ENCODE measurements around the gene GTF2IRD2. TPM values are rescaled to one million over a fixed set of nuclear protein-coding genes. Genes with fewer than 3 reads are reported as not detected.
"Not testable (repeated sequence)": the region's sequence is repeated elsewhere in the genome, so short reads cannot be mapped to it uniquely, and the experiment has no call there.

GTF2IRD2 gene
- total RNA-seq, 1 experiment from 2014 or later: 0.72 TPM

DNA sequence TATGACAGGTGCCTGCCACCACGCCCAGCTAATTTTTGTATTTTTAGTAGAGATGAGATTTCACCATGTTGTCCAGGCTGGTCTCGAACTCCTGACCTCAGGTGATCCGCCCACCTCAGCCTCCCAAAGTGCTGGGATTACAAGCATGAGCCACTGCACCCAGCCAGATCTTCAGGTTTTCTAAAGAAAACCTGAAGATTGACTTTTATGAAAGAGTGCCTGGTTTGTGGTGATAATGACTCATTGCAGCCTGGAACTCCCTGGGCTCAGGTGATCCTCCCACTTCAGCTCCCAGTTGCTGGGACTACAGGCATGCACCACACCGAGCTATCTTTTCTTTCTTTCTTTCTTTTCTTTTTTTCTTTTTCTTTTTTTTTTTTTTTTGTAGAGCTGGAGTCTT lies 52.8 kb downstream of the GTF2IRD2 start:
- H3K4me3 ChIP-seq, DNase-seq, H3K27me3 ChIP-seq, H3K36me3 ChIP-seq, H3K9me3 ChIP-seq: not testable (repeated sequence)

DNA sequence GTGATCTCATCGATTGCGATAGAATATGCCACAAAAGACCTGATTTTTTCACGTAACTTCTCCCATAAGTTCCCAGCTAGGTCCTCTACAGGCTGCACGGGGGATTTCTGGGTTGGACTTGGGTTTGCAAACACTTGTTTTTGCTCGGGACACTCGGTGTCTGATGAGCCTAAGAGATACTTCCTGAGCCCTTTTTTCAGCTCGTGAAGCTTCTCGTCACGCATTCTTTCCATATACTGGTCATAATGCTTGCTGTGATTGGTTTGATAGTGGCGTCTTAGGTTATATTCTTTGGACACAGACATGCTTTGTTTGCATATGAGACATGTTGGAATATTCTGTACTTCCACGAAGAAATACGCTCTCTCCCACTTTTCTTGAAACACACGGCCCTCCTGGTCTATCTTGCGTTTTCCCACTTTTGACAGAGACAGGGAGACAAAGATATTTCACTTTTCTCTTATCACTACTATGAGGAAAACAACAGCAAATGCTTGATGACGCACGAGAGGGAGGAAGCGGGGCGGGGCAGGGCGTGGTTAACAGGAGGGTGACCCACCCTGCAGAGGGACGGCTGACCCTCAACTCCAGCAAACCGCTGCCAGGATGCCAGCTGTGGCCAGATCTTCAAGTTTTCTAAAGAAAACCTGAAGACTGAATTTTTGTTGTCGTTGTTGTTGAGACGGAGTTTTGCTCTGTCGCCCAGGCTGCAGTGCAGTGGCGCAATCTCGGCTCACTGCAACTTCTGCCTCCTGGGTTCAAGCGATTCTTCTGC lies 53.4 kb downstream of the GTF2IRD2 start:
- not testable (repeated sequence) for H3K9me3 ChIP-seq, H3K4me3 ChIP-seq, DNase-seq, H3K36me3 ChIP-seq, H3K27me3 ChIP-seq

DNA sequence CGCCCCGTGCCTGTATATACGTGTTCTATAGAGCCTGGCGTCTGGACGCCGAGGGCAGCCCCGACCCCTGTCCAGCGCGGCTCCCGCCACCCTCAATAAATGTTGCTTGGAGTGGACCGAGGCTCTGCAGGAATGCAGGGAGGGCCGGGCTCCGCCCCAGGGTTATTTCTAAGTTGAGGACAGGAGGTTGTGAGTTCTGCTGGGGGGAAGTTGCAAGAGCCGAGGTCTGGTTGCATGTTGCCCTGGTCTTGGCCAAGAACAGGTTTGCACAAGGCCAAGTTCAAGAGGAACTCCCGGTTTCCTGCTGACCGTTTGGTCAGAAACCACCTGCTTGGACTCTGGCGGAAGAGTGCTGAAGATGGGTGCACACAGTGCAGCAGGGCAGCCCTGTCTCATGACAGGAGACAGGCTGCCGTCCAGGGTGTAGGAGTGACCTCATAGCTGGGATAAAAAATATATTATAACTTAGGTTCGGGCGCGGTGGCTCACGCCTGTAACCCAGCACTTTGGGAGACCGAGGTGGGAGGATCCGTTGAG lies 62.1 kb downstream of the GTF2IRD2 start:
- H3K36me3 ChIP-seq, H3K4me3 ChIP-seq, H3K9me3 ChIP-seq, H3K27me3 ChIP-seq, DNase-seq: not testable (repeated sequence)

DNA sequence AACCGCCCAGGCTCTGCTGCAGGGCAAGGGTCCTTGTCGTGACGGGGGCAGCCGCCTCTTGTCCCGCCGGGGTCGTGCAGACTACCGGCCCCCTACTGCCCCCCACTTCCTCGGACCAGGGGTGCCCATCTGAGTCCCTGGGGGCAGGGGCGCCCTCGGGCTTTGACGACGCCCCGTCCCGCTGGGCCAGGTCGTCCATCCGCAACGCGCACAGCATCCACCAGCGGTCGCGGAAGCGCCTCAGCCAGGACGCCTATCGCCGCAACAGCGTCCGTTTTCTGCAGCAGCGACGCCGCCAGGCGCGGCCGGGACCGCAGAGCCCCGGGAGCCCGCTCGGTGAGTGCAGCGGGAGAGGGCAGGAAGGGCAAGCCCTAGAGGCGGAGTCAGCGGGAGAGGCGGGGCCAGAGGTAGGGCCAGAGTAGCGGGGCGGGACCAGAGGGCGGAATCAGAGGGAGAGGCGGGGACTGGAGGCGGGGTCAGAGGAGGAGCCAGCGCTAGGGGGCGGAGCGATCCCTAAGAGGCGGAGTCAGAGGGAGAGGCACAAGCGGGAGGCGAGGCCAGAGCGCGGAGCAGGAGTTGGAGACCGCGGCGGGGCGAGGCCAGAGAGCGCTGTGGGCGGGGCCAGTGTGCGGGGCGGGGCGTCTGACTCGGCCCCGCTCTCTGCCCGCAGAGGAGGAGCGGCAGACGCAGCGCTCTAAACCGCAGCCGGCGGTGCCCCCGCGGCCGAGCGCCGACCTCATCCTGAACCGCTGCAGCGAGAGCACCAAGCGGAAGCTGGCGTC lies 62.8 kb downstream of the GTF2IRD2 start:
- not testable (repeated sequence) for H3K9me3 ChIP-seq, H3K27me3 ChIP-seq, H3K4me3 ChIP-seq, H3K36me3 ChIP-seq
- peak; percentile 76 for DNase-seq

DNA sequence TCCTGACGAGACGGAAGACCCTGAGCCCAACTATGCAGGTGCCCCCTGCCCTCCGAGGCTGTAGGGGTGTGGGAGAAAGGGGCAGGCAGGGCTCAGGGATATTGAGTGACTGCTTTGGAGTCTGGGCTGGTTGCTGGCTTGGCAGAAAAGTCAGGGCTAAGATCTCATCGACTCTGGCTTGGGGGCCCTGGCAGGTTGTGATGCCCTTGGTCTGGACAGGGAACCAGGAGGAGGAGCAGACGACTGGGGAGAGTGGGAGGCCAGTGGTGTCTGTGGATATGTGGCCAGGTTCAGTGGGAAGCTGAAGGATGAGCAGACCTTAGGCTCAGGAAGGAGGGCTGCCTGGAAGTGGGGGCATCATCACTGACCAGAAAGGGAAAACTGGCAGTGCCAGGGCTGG lies 67.8 kb downstream of the GTF2IRD2 start:
- not testable (repeated sequence) for H3K27me3 ChIP-seq, H3K9me3 ChIP-seq, H3K36me3 ChIP-seq, H3K4me3 ChIP-seq, DNase-seq

DNA sequence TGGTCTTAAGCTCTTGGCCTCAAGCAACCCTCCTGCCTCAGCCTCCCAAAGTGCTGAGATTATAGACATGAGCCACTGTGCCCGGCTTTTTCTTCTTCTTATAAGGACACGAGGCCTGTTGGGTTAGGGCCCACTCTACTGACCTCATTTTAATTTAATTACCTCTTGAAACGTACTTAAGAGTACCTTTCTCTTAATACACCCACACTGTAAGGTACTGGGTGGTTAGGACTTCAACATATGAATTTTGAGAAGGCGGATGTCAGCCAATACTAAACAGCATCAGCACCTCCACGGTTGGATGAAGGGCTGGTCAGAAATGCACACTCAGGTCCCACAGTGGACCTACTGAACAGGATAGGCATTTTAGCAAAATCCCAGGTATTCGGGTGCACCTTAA lies 69.7 kb downstream of the GTF2IRD2 start:
- not testable (repeated sequence) for H3K4me3 ChIP-seq, H3K36me3 ChIP-seq, DNase-seq, H3K9me3 ChIP-seq, H3K27me3 ChIP-seq

DNA sequence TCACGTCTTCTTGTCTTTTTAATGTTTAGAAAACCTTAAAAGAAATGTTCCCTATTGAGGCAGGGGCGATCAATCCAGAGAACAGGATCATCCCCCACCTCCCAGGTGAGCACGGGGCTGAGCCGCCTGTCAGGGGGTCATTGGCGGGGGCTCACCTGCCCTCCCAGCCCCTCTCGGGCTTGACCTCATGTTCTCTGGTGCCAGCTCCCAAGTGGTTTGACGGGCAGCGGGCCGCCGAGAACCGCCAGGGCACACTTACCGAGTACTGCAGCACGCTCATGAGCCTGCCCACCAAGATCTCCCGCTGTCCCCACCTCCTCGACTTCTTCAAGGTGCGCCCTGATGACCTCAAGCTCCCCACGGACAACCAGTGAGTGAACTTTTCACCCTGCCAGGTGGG lies 72.4 kb downstream of the GTF2IRD2 start:
- H3K9me3 ChIP-seq, DNase-seq, H3K27me3 ChIP-seq, H3K36me3 ChIP-seq, H3K4me3 ChIP-seq: not testable (repeated sequence)

DNA sequence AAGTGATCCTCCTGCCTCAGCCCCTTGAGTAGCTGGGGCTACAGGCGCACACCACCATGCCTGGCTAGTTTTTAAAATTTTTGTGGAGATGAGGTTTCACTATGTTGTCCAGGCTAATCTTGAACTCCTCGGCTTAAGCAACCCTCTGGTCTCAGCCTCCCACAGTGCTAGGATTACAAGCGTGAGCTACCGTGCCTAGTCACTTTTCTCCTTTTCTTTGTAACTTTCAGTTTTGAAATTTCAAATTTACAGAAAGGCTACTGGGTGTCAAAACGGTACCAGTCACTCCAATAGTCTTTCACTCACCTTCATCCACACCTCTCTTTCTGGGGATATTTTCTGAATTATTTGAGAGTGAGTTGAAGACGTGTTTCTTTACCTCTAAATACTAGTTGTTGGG lies 76.3 kb downstream of the GTF2IRD2 start:
- not testable (repeated sequence) for H3K4me3 ChIP-seq, H3K36me3 ChIP-seq, H3K9me3 ChIP-seq, H3K27me3 ChIP-seq, DNase-seq

DNA sequence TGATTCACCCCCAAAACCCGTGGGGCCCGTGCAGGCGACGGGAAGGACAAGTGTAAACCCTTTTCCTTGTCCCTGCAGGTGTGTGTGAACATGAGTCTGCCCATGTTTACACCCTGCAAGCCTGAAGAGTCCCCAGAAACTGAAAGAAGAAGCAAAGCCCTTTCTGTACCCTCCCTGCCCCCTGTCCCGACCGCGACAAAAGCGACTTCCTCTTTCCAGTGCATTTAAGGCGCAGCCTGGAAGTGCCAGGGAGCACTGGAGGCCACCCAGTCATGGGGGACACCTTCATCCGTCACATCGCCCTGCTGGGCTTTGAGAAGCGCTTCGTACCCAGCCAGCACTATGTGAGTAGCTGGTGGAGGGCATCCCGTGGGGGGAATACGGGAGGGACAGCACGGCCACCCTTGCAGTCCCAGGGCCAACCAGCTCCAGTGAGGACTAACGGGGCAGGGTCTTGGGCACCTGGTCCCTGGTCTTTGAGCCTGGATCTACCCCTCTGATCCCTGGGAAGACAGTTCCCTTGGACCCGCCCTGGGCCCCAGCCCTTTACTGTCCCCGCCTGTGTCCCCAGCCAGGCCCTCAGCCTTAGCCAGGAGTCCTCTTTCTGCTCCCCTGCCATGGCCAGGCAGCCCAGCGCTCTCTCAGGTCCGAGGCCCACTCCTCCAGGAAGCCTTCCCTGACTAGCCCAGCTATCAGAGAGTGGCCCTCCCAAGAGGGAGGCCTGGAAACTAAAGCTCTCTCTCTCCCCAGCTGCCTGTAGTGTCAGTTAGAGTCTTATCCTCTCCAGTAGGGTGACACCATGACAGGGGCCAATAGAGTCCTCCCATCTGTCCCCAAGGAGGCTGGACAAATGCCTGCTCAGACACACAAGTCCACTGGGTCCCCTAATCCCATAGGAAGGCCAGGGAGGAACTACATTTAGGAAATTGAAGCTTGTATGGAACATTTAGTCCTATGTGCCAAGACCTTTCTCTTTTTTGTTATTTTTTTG lies 77.3 kb downstream of the GTF2IRD2 start, which contains the start of gene NCF1:
Gene NCF1 (plus strand): TSS at position 252 of the 991 bp plus-strand sequence. CDS start 21 bp downstream, at position 273.
- H3K27me3 ChIP-seq, H3K36me3 ChIP-seq, H3K4me3 ChIP-seq, H3K9me3 ChIP-seq, DNase-seq: not testable (repeated sequence)

DNA sequence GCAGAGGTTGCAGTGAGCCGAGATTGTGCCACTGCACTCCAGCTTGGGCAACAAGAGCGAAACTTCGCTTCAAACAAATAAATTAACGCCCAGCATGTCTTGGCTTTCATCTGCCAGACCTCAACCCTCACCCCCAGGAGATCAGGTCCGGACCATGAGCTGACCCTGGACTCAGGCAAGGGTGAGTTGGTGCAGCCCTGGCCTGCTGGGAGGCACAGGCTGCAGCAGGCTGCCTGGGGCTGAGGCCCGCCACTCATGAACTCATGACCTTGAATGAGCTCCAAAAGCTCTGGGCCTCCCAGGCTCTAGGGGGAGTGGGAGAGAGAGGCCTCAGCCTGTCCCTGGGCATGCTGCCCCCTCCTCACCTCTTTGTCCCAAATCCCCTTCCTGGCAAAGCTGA lies 79.3 kb downstream of the GTF2IRD2 start:
- not testable (repeated sequence) for H3K36me3 ChIP-seq, H3K9me3 ChIP-seq, H3K27me3 ChIP-seq, H3K4me3 ChIP-seq, DNase-seq

DNA sequence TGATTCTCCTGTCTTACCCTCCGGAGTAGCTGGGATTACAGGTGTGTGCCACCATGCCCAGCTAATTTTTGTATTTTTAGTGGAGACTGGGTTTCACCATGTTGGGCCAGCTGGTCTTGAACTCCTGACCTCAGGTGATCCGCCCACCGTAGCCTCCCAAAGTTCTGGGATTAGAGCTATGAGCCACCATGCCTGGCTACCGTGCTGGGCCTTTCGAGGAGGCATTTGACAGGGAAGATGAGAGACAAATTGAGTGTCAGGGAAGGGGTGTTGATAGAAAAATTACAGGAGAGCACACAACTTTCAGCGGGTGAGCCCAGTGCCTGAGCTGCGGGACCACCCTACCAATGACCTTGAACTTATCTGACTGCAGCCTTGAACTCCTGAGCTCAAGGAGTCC lies 81.3 kb downstream of the GTF2IRD2 start:
- DNase-seq, H3K9me3 ChIP-seq, H3K36me3 ChIP-seq, H3K4me3 ChIP-seq, H3K27me3 ChIP-seq: not testable (repeated sequence)

DNA sequence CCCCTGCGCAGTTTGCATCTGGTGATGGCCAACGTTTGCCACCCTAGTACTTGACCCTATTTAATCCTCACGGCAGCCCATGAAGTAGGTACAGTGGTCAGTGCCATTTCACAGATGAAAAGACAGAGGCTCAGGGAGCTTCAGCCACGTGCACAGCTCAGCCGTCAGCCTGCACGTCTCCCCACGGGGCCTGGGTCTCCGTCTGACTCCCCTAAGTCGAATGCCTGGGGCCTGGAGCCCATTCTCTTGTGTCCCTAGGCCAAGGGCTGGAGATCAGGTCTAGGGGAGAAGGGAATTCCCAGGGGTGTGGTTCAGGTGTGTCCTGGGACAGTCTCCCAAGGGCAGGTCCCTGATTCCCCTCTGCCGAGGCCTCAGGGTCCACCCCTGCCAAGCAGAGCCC lies 84.4 kb downstream of the GTF2IRD2 start:
- not testable (repeated sequence) for H3K27me3 ChIP-seq, H3K4me3 ChIP-seq, H3K36me3 ChIP-seq, DNase-seq, H3K9me3 ChIP-seq

DNA sequence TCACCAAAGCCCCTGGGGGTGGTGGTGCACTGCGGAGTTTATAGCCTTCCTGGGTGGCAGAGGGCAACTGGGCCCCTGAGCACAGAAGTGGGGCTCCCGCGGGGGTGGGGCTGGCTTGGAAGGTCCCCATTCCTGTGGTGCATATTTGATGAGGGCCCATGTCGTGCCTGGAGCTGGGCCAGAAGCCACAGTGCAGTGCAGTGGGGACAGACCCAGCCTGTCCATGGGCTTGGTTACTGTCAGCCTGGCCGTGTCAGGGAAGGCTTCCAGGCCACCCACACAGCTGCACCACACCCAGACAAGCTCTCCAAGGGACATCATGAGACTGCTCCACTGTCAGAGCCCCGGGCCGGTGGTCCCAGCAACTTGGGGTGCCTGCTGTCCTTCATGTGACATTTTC lies 84.9 kb downstream of the GTF2IRD2 start:
- H3K27me3 ChIP-seq, H3K9me3 ChIP-seq, DNase-seq, H3K36me3 ChIP-seq, H3K4me3 ChIP-seq: not testable (repeated sequence)

DNA sequence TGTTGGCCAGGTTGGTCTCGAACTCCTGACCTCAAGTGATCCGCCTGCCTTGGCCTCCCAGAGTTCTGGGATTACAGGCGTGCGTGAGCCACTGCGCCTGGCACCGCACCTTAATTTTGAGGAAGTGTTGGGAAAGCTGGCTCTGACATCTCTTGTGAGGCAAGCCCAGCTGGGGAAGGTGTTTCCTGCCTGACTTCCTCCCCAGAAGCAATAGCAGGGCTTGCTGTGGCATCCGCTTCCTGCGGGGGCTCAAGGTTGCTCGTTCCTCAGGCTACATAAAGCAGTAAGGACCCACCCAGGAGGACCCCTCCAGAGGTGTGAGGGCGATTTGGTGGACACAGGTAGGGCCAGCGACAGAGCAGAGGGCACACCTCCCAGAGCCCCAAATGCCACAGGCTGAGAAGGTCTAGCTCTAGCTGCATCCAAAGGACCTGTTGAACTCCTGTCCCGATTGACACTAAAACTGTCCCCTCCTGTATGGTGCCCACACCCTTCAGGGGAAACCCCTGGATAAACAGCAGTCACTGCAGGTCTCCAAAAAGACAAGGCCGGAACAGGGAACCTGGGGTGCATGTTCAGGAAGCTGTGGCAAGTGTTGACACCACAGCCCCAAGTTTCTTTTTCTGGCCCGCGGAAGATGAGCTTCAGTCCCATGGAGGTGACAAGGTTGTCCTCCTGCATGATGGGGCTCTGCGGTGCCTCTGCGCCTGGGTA lies 86.0 kb downstream of the GTF2IRD2 start:
- H3K36me3 ChIP-seq, H3K9me3 ChIP-seq, DNase-seq, H3K27me3 ChIP-seq, H3K4me3 ChIP-seq: not testable (repeated sequence)

DNA sequence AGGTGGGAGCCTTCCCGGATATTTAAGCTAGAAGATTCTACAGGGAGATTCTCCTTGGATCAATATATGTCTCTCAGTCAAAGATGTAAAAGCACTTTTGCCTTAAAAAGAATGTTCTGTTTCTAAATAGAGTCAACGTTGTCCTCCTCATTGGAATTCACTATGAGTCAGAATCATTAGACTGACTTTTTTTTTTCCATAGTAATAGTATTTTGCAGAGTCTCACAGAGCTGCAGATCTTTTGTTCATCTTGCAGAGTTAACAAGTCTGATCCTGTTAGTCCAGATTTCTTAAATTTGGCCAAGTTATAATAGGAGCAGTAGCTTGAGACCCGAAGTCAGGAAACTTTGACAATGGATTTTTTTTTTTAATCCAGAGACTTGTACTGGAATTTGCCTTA lies 92.4 kb downstream of the GTF2IRD2 start:
- not testable (repeated sequence) for H3K4me3 ChIP-seq, H3K27me3 ChIP-seq, H3K36me3 ChIP-seq, DNase-seq, H3K9me3 ChIP-seq

DNA sequence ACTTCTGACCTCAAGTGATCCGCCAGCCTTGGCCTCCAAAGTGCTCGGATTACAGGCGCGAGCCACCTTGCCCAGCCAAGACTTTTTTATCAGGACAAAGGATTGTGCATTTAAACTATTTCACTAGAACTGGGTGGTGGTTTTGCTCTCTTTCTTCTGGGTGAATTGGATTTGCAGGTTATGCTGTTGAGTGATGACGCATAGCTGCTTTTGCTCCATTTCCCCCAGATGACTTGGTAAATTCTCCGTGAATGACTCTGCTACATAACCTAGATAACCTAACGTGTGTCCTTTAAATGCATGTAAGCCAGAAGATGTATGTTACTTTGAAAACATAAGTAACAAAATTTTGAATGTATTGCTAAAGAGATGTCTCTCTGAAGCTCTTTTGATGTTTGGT lies 93.1 kb downstream of the GTF2IRD2 start:
- not testable (repeated sequence) for H3K4me3 ChIP-seq, DNase-seq, H3K9me3 ChIP-seq, H3K27me3 ChIP-seq, H3K36me3 ChIP-seq

All from MG63 (cell line).